ENCODE results near the gene CACNA1C. TPM values are rescaled to one million over a fixed set of nuclear protein-coding genes. Genes with fewer than 3 reads are reported as not detected.

The CACNA1C gene
- total and polyA plus RNA-seq, 2 donors from 2014 or later, result 1.6 to 17.4 TPM

DNA sequence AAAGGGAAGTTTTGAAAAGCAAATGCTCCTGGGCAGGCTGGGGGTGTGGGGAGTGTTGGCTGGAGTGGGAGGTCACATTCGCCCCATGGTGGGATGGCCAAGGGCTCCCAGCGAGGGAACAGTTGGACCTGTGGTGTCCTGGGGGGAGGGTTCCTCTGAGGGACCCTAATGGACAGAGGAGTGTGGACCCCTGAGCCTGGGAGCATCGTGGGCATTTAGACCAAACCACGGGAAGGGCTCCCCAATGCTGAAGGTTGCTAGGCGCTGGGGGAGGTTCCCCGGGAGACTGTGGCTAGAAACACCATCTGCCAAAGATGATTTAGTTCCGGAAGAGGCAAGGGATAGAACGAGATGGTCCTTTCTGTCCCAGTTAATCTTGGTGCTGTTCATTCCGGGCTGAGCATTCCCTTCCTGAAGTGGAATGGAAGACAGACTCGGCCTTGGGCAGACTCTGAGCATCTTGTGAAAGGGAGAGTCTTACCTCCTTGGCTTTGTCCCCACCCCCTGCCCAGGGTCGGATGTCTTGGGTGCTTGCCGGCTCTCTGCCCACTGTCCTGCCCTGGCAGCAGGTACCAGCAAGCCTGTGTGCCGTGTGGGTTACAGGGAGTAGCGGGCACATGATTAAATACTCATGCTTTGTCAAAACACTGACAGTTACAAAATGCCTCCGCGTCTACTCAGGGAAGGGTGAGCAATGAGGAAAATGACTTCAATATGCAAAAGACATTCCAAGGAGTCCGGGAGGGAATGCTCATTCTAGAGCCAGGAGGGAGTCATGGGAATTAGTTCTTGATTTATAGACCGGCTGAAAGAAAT is 215.9 kb downstream of the CACNA1C start:
- H3K4me3 ChIP-seq (ENCODE audit: low read length in 3 of 3), result no peak overlapping the region
- H3K4me1 ChIP-seq (ENCODE audit: control insufficient read depth in 2 of 3, insufficient read depth in 2 of 3, low read depth in 1 of 3, low read length in 3 of 3), result peaks cover 0 to 10% (median 10%) of the 10 kb centered on the region in 3 donors
- intact Hi-C loops (cut with DNase I), result no loop called here
- H3K9me3 ChIP-seq (ENCODE audit: control insufficient read depth in 2 of 3, insufficient read depth in 1 of 3, low read length in 3 of 3), result no peaks in the 10 kb centered on the region
- H3K27ac ChIP-seq (ENCODE audit: low read depth in 2 of 2, low read length in 2 of 2), result no peak overlapping the region
- H3K9ac ChIP-seq (ENCODE audit: low read length in 3 of 3), result no peak overlapping the region
- TF ChIP-seq CTCF (IDR thresholded peaks at IDR 0.05; ENCODE audit: borderline replicate concordance, extremely low read depth, insufficient read depth), result no peak
- DNase-seq, result peak in 3 of 5 donors; percentile 30 to 63 (median 59)
- H3K36me3 ChIP-seq (ENCODE audit: control insufficient read depth in 2 of 3, insufficient read depth in 3 of 3, low read length in 3 of 3), result no peaks in the 10 kb centered on the region
- no peaks in the 10 kb centered on the region for H3K27me3 ChIP-seq (ENCODE audit: control insufficient read depth, insufficient read depth, low read length)
- FAIRE-seq, result no peak

DNA sequence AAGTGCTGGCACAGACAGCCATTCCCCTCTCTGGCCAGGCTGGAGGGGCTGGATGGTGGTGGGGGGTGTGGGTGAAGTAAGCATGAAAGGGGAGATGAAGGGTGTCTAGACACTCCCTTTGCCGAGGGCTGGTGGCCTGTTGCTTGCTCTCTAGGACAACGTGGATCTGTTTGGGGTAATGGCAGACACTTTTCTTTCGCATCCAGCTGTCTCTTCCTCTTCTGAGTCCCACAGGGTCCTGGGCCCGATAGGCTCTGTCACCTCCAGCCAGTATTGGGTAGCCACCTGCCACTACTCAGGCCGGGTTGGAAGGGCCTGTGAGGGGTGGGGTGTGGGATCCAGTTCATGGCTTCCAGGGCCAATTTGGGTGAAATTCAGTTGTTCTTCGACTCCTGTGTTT is 218.1 kb downstream of the CACNA1C start:
- intact Hi-C loops (cut with DNase I), result no loop called here
- no peaks in the 10 kb centered on the region for H3K36me3 ChIP-seq (ENCODE audit: control insufficient read depth in 2 of 3, insufficient read depth in 3 of 3, low read length in 3 of 3)
- H3K27ac ChIP-seq (ENCODE audit: low read depth in 2 of 2, low read length in 2 of 2), result no peak overlapping the region
- no peaks in the 10 kb centered on the region for H3K27me3 ChIP-seq (ENCODE audit: control insufficient read depth, insufficient read depth, low read length)
- H3K9ac ChIP-seq (ENCODE audit: low read length in 3 of 3), result no peak overlapping the region
- FAIRE-seq (no peak), DNase-seq (peak in 2 of 5 donors; percentile 15 to 48)
- H3K4me3 ChIP-seq (ENCODE audit: low read length in 3 of 3), result no peak overlapping the region
- no peak for TF ChIP-seq CTCF (IDR thresholded peaks at IDR 0.05; ENCODE audit: borderline replicate concordance, extremely low read depth, insufficient read depth)
- H3K4me1 ChIP-seq (ENCODE audit: control insufficient read depth in 2 of 3, insufficient read depth in 2 of 3, low read depth in 1 of 3, low read length in 3 of 3), result peaks cover 0 to 10% (median 2%) of the 10 kb centered on the region in 3 donors
- no peaks in the 10 kb centered on the region for H3K9me3 ChIP-seq (ENCODE audit: control insufficient read depth in 2 of 3, insufficient read depth in 1 of 3, low read length in 3 of 3)

DNA sequence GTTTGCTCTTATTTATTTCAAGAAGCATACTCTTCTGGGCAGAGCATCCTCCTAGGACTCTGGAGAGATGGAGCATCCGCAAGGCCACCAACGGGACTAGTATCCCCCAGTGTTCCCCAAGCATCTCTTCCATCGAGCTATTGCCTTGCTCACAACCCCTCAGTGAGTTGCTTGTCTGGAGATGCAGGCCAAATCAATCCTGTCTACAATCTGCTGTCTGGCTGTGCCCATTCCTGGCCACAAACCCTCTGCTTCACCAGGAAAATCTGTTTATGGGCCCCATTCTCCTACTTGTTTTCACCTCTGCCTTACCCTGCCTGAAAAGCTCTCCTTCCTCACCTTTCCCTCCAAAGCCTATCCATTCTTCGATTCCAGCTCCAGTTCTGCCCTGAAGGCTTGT is 219.2 kb downstream of the CACNA1C start:
- H3K9ac ChIP-seq (ENCODE audit: low read length in 3 of 3), result no peak overlapping the region
- no peak overlapping the region for H3K4me3 ChIP-seq (ENCODE audit: low read length in 3 of 3)
- no peak overlapping the region for H3K27ac ChIP-seq (ENCODE audit: low read depth in 2 of 2, low read length in 2 of 2)
- TF ChIP-seq CTCF (IDR thresholded peaks at IDR 0.05; ENCODE audit: borderline replicate concordance, extremely low read depth, insufficient read depth), result no peak
- H3K36me3 ChIP-seq (ENCODE audit: control insufficient read depth in 2 of 3, insufficient read depth in 3 of 3, low read length in 3 of 3), result no peaks in the 10 kb centered on the region
- peak in 1 of 5 donors; percentile 11 for DNase-seq
- no peak for FAIRE-seq
- intact Hi-C loops (cut with DNase I), result no loop called here
- H3K9me3 ChIP-seq (ENCODE audit: control insufficient read depth in 2 of 3, insufficient read depth in 1 of 3, low read length in 3 of 3), result no peaks in the 10 kb centered on the region
- H3K4me1 ChIP-seq (ENCODE audit: control insufficient read depth in 2 of 3, insufficient read depth in 2 of 3, low read depth in 1 of 3, low read length in 3 of 3), result peaks cover 0 to 10% (median 2%) of the 10 kb centered on the region in 3 donors
- H3K27me3 ChIP-seq (ENCODE audit: control insufficient read depth, insufficient read depth, low read length), result no peaks in the 10 kb centered on the region
